ENCODE results near the gene NOXO1. TPM values are rescaled to one million over a fixed set of nuclear protein-coding genes. Genes with fewer than 3 reads are reported as not detected.
A peak's percentile ranks its signal among the peaks of the same experiment; 100 is the strongest.

Gene NOXO1
- total and polyA plus RNA-seq, 10 of the 15 experiments (the other 5 are each of a cell fraction or from before 2014, with no cell fraction given) = 0.09 to 0.76 (median 0.26) TPM; not detected in 4

DNA sequence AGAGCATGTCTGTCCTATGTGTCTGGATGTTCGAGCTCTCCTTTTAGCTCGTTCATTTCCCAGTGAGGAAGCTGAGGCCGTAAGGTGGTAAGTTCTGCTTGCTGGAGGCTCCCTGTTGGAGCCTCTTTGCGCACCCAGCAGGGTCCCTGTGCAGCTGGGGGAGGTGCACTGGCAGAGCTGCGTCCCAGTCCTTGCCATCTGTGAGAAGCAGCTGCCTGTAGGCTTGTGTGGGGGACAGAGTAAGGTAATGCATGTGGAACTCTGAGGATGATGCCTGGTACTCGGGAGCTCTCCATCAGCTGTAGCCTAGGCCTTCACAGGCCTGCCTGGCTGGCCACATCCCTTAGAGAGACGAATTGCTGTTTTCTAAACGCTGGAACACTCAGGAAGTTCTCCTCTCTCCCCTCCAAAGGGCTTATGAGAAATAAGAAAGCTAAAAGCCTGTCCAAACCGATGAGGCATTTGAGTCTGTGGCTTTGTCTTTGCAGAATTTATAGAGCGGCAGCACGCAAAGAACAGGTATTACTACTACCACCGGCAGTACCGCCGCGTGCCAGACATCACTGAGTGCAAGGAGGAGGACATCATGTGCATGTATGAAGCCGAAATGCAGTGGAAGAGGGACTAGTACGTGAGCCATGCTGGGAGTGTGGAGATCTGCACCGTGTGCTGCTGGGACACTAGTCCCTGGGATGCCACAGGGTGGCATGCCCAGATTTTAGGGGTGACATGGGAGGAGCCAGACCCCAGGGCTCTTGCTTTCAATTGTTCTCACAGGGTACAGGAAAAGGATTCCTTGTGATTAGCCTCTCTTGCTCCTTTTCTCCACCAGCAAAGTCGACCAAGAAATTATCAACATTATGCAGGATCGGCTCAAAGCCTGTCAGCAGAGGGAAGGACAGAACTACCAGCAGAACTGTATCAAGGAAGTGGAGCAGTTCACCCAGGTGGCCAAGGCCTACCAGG, 20.3 kb downstream of the NOXO1 start (continued):
- TF ChIP-seq, protein P1, sequence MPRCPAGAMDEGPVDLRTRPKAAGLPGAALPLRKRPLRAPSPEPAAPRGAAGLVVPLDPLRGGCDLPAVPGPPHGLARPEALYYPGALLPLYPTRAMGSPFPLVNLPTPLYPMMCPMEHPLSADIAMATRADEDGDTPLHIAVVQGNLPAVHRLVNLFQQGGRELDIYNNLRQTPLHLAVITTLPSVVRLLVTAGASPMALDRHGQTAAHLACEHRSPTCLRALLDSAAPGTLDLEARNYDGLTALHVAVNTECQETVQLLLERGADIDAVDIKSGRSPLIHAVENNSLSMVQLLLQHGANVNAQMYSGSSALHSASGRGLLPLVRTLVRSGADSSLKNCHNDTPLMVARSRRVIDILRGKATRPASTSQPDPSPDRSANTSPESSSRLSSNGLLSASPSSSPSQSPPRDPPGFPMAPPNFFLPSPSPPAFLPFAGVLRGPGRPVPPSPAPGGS (IDR thresholded peaks at IDR 0.05; ENCODE audit: borderline replicate concordance, insufficient read depth, low read depth, low read length, poor library complexity, severe bottlenecking) = peak; percentile 65

DNA sequence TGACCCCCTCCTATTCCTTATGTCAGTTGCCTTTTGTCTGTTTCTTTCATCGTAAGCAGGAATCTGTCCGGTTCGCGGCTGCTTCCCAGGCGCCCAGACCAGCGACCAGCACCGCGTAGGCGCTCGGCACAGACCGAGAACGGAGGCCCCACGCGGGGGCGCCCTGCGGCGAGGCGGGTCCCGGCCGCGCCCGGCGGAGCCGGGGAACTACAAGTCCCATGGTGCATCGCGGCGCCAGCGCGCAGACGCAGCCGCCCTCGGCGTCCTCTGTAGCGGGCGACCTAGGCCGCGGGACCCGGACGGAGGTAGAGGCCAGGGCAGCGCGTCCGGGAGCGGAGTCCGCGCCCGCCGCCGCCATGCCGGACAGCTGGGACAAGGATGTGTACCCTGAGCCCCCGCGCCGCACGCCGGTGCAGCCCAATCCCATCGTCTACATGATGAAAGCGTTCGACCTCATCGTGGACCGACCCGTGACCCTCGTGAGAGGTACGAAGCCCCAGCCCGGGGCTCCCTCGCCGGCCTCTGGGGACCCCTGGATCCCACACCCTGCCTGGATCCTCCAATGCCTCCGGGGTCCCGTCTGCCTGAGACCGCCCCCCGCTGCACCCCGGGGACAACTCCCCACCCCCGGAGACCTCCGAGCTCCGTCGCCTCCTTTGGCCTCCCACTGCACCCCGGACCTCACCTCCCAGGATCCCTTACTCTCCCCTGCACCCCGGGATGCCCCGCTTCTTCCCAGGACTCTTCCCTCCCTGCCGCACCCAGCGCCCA, 21.8 kb downstream of the NOXO1 start, which contains the start of gene NDUFB10:
Gene NDUFB10, plus strand, starts transcription at position 270 of the 771 bp plus-strand sequence. Its CDS starts 87 bp downstream, at position 357.
- ChIA-PET POLR2A (interaction anchor here (0.7 to 1.8 kb wide), 4 partner anchors 12 to 22 kb away, joined by 3 to 4 read pairs (median 3); partner anchors contain the start of genes MSRB1, NOXO1 and TBL3), RAD21 (ENCODE audit: unreplicated experiment) (interaction anchor here (1.0 to 1.1 kb wide), 2 partner anchors 177 to 181 kb away, joined by 4 read pairs; partner anchors contain the start of genes NUBP2 and SPSB3), SMC1A (ENCODE audit: uncharacterized antibody, unreplicated experiment) (no interaction called here), CTCF (interaction anchor here (0.9 kb wide), 1 partner anchor 44 kb away, joined by 3 read pairs; no protein-coding TSS in a partner anchor)
- no peaks in the 10 kb centered on the region; a peak in 1 of 4 replicates for H3K27me3 ChIP-seq (replicated peaks in 1 of 2; ENCODE audit: control insufficient read depth in 2 of 2, insufficient read depth in 2 of 2, low read length in 1 of 2)
- peaks cover 6% of the 10 kb centered on the region; the same call in 1 of the 2 replicates for H4K20me1 ChIP-seq (ENCODE audit: control insufficient read depth, insufficient read depth)
- WGBS (ENCODE audit: insufficient coverage, insufficient replicate concordance, low lambda C conversion rate, missing lambda C conversion rate) = under 1% methylated on average over 74 of the region's 79 CpGs
- peak within 1 kb of the TSS; percentile 83 for H3K4me3 ChIP-seq
- no peaks in the 10 kb centered on the region for H3K9me3 ChIP-seq (replicated peaks; ENCODE audit: control insufficient read depth, insufficient read depth, low read length)
- BruUV-seq (replicated peaks) = no TSS peak
- peaks cover 47% of the 10 kb centered on the region for H3K79me2 ChIP-seq (ENCODE audit: control insufficient read depth, insufficient read depth, low read length)
- ATAC-seq = peak; percentile 81
- peak within 1 kb of the TSS; percentile 89 for H3K4me2 ChIP-seq (ENCODE audit: control insufficient read depth, insufficient read depth)
- H3K9ac ChIP-seq (ENCODE audit: control insufficient read depth, insufficient read depth, low read length) = peak within 1 kb of the TSS; percentile 89
- DNase-seq (ENCODE audit: low read depth, low spot score) = peak; percentile 41
- intact Hi-C loops (cut with micrococcal nuclease; ENCODE audit: unreplicated experiment) = no loop called here
- peaks cover 19% of the 10 kb centered on the region for H3K4me1 ChIP-seq (ENCODE audit: control insufficient read depth, insufficient read depth, low read length)
- H3K27ac ChIP-seq (ENCODE audit: control insufficient read depth, insufficient read depth) = peak within 1 kb of the TSS; percentile 77
- in situ Hi-C loops (cut with MboI) = no loop called here
- peak within 1 kb of the TSS; percentile 95 for H2AFZ ChIP-seq (ENCODE audit: control insufficient read depth, low read depth, low read length)
- peak; percentile 83 for FAIRE-seq
- peaks cover 11 to 13% of the 10 kb centered on the region in 2 experiments; a peak in 3 of 4 replicates for H3K36me3 ChIP-seq (ENCODE audit: control insufficient read depth in 2 of 2, insufficient read depth in 2 of 2, low read length in 1 of 2)
- no peak for TF ChIP-seq JUND (IDR thresholded peaks at IDR 0.05; ENCODE audit: low read depth, low read length)
- TF ChIP-seq, protein P2, sequence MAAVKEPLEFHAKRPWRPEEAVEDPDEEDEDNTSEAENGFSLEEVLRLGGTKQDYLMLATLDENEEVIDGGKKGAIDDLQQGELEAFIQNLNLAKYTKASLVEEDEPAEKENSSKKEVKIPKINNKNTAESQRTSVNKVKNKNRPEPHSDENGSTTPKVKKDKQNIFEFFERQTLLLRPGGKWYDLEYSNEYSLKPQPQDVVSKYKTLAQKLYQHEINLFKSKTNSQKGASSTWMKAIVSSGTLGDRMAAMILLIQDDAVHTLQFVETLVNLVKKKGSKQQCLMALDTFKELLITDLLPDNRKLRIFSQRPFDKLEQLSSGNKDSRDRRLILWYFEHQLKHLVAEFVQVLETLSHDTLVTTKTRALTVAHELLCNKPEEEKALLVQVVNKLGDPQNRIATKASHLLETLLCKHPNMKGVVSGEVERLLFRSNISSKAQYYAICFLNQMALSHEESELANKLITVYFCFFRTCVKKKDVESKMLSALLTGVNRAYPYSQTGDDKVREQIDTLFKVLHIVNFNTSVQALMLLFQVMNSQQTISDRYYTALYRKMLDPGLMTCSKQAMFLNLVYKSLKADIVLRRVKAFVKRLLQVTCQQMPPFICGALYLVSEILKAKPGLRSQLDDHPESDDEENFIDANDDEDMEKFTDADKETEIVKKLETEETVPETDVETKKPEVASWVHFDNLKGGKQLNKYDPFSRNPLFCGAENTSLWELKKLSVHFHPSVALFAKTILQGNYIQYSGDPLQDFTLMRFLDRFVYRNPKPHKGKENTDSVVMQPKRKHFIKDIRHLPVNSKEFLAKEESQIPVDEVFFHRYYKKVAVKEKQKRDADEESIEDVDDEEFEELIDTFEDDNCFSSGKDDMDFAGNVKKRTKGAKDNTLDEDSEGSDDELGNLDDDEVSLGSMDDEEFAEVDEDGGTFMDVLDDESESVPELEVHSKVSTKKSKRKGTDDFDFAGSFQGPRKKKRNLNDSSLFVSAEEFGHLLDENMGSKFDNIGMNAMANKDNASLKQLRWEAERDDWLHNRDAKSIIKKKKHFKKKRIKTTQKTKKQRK (IDR thresholded peaks at IDR 0.05; ENCODE audit: low read depth, low read length) = no peak
- no peak for TF ChIP-seq NFXL1 (IDR thresholded peaks at IDR 0.05; ENCODE audit: borderline replicate concordance)
- TF ChIP-seq, protein P3, sequence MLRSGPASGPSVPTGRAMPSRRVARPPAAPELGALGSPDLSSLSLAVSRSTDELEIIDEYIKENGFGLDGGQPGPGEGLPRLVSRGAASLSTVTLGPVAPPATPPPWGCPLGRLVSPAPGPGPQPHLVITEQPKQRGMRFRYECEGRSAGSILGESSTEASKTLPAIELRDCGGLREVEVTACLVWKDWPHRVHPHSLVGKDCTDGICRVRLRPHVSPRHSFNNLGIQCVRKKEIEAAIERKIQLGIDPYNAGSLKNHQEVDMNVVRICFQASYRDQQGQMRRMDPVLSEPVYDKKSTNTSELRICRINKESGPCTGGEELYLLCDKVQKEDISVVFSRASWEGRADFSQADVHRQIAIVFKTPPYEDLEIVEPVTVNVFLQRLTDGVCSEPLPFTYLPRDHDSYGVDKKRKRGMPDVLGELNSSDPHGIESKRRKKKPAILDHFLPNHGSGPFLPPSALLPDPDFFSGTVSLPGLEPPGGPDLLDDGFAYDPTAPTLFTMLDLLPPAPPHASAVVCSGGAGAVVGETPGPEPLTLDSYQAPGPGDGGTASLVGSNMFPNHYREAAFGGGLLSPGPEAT (IDR thresholded peaks at IDR 0.05; ENCODE audit: low read depth) = no peak
- TF ChIP-seq IRF4 (IDR thresholded peaks at IDR 0.05; ENCODE audit: low read depth, low read length) = no peak
- TF ChIP-seq, protein P4, sequence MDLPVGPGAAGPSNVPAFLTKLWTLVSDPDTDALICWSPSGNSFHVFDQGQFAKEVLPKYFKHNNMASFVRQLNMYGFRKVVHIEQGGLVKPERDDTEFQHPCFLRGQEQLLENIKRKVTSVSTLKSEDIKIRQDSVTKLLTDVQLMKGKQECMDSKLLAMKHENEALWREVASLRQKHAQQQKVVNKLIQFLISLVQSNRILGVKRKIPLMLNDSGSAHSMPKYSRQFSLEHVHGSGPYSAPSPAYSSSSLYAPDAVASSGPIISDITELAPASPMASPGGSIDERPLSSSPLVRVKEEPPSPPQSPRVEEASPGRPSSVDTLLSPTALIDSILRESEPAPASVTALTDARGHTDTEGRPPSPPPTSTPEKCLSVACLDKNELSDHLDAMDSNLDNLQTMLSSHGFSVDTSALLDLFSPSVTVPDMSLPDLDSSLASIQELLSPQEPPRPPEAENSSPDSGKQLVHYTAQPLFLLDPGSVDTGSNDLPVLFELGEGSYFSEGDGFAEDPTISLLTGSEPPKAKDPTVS (IDR thresholded peaks at IDR 0.05; ENCODE audit: low read depth, low read length) = no peak
- no peak for TF ChIP-seq ASH2L (IDR thresholded peaks at IDR 0.05; ENCODE audit: borderline replicate concordance, low read depth)
- no peak for TF ChIP-seq TARDBP (IDR thresholded peaks at IDR 0.05; ENCODE audit: borderline replicate concordance)

Measured in GM12878 (cell line).